HCT116 (cell line): ENCODE results near the gene MFN1. TPM values are rescaled to one million over a fixed set of nuclear protein-coding genes. Genes with fewer than 3 reads are reported as not detected.

Experiments
- ATAC-seq: fragments of 200-7000 bp; cut with Tn5 transposase; 2 replicates; pipeline ENCODE4 v1.9.1; 2020; ENCODE audit warnings: mild to moderate bottlenecking, moderate library complexity
- BruUV-seq: library from RNA; stranded (reverse); fragments of 400-500 nt; replicated peaks from 2 replicates; lab custom pipeline; 2021; lab: Mats Ljungman, UMichigan
- CTCF ChIA-PET: fragments of 300-600 bp; sonication (Branson Sonifier 250); formaldehyde crosslinking; loops from one replicate; lab custom pipeline; 2021; ENCODE audit warnings: antibody characterized with exemption; lab: Charles Lee
- POLR2A ChIA-PET: fragments of 300-600, 350-600 bp; sonication (Branson Sonifier 250); formaldehyde crosslinking; loops from one replicate; lab custom pipeline; 2021; ENCODE audit warnings: antibody characterized with exemption; lab: Charles Lee
- RAD21 ChIA-PET, 2 experiments: fragments of 300-600 bp; sonication (Branson Sonifier 250); formaldehyde crosslinking; loops; one replicate each; lab custom pipeline; 2023; ENCODE audit warnings: low total read pairs in 2 of 2; ENCODE audit not compliant: uncharacterized antibody in 2 of 2, unreplicated experiment in 2 of 2, low non-redundant PET in 1 of 2; lab: Charles Lee
- DNase-seq: peaks from one replicate; pipeline ENCODE4 v3.0.0-alpha.2; 2010; ENCODE audit warnings: low read depth, low spot score
- H2AFZ ChIP-seq: fragments of 200-600 bp; shearing (Covaris generic), sonication (generic); 2 replicates; pipeline ENCODE4 v1.6.1; 2017; ENCODE audit warnings: low read depth, mixed run types, mixed read lengths, antibody characterized with exemption, low read length; ENCODE audit not compliant: poor library complexity, severe bottlenecking
- H3K27ac ChIP-seq: 2 replicates; pipeline ENCODE4 v1.5.1; 2012; ENCODE audit warnings: low read depth, low read length
- H3K27me3 ChIP-seq: fragments of 200-600 bp; sonication (generic); 2 replicates; pipeline ENCODE4 v1.6.1; 2016; ENCODE audit warnings: mixed run types, low read length, mixed read lengths; ENCODE audit not compliant: insufficient read depth
- H3K36me3 ChIP-seq, 2 experiments: fragments of 200-500 bp in 1 of 2; fragments of 200-600 bp in 1 of 2; sonication (Bioruptor generic) in 1 of 2; sonication (generic) in 1 of 2; 2 replicates each; pipeline versions ENCODE4 v1.5.1 to v1.6.1; 2014 to 2016; ENCODE audit warnings: low read length in 2 of 2, inconsistent platforms in 1 of 2, mixed read lengths in 1 of 2, mixed run types in 1 of 2; ENCODE audit not compliant: insufficient read depth in 2 of 2, control insufficient read depth in 1 of 2
- H3K4me1 ChIP-seq, 2 experiments: fragments of 200-600 bp in 1 of 2; sonication (generic) in 1 of 2; 2 replicates each; pipeline versions ENCODE4 v1.5.1 to v1.6.1; 2012 to 2017; ENCODE audit warnings: low read length in 2 of 2, inconsistent platforms in 1 of 2, mild to moderate bottlenecking in 1 of 2, mixed read lengths in 1 of 2, mixed run types in 1 of 2, moderate library complexity in 1 of 2; ENCODE audit not compliant: insufficient read depth in 2 of 2, control insufficient read depth in 1 of 2
- H3K4me2 ChIP-seq: fragments of 200-600 bp; sonication (generic); 2 replicates; pipeline ENCODE4 v1.6.1; 2017; ENCODE audit warnings: mixed run types, low read length, mixed read lengths
- H3K4me3 ChIP-seq, 2 experiments: fragments of 200-600 bp in 1 of 2; sonication (generic) in 1 of 2; replicated peaks in 1 of 2; 2 replicates each; pipeline ENCODE4 v1.5.1; 2011 to 2016; ENCODE audit warnings: low read length in 2 of 2, control low read depth in 1 of 2, low read depth in 1 of 2, mild to moderate bottlenecking in 1 of 2, mixed read lengths in 1 of 2, mixed run types in 1 of 2
- H3K79me2 ChIP-seq: fragments of 200-600 bp; sonication (generic); 2 replicates; pipeline ENCODE4 v1.6.1; 2017; ENCODE audit warnings: mild to moderate bottlenecking, mixed run types, low read length, moderate library complexity, mixed read lengths; ENCODE audit not compliant: insufficient read depth
- H3K9ac ChIP-seq: fragments of 200-600 bp; sonication (generic); 2 replicates; pipeline ENCODE4 v1.6.1; 2016; ENCODE audit warnings: low read length, mixed read lengths
- H3K9me2 ChIP-seq: fragments of 200-600 bp; sonication (generic), shearing (Covaris generic); 2 replicates; pipeline ENCODE4 v1.6.1; 2017; ENCODE audit warnings: mixed run types, mild to moderate bottlenecking, moderate library complexity; ENCODE audit not compliant: insufficient read depth
- H3K9me3 ChIP-seq, 2 experiments: fragments of 200-500 bp in 1 of 2; fragments of 200-600 bp in 1 of 2; sonication (Bioruptor generic) in 1 of 2; sonication (generic) in 1 of 2; 2 replicates each; pipeline ENCODE4 v1.6.1; 2014 to 2017; ENCODE audit warnings: low read length in 2 of 2, mixed read lengths in 2 of 2, inconsistent platforms in 1 of 2, low read depth in 1 of 2, mild to moderate bottlenecking in 1 of 2, mixed run types in 1 of 2, moderate library complexity in 1 of 2; ENCODE audit not compliant: control insufficient read depth in 1 of 2, insufficient read depth in 1 of 2
- H4K20me1 ChIP-seq: fragments of 200-600 bp; sonication (generic), shearing (Covaris generic); 2 replicates; pipeline ENCODE4 v1.6.1; 2017; ENCODE audit warnings: mixed run types, mild to moderate bottlenecking, moderate library complexity; ENCODE audit not compliant: insufficient read depth
- CEBPB ChIP-seq: IDR thresholded peaks from 2 replicates; pipeline ENCODE4 v1.6.1; 2012; ENCODE audit warnings: low read depth
- CTCF ChIP-seq, 3 experiments: fragments of 200-600 bp in 1 of 3; sonication (generic) in 1 of 3; IDR thresholded peaks in 2 of 3; conservative IDR thresholded peaks in 1 of 3; 2 replicates each; pipeline ENCODE4 v1.5.1; 2012 to 2017; ENCODE audit warnings: low read depth in 2 of 3, low read length in 2 of 3, antibody characterized with exemption in 1 of 3, borderline replicate concordance in 1 of 3, control low read depth in 1 of 3, mild to moderate bottlenecking in 1 of 3, mixed read lengths in 1 of 3, mixed run types in 1 of 3, moderate library complexity in 1 of 3; ENCODE audit not compliant: insufficient read depth in 1 of 3
- EGR1 ChIP-seq: IDR thresholded peaks from 2 replicates; pipeline ENCODE4 v1.6.1; 2012; ENCODE audit warnings: low read depth
- ELF1 ChIP-seq: IDR thresholded peaks from 2 replicates; pipeline ENCODE4 v1.6.1; 2012; ENCODE audit warnings: low read depth, borderline replicate concordance
- EZH2 ChIP-seq: fragments of 200-600 bp; sonication (generic); IDR thresholded peaks from 2 replicates; pipeline ENCODE4 v1.6.1; 2017; ENCODE audit warnings: antibody characterized with exemption, mixed run types
- EZH2phosphoT487 ChIP-seq: fragments of 200-600 bp; IDR thresholded peaks from 2 replicates; pipeline ENCODE4 v1.6.1; 2018; ENCODE audit warnings: antibody characterized with exemption, borderline replicate concordance
- FOSL1 ChIP-seq: IDR thresholded peaks from 2 replicates; pipeline ENCODE4 v1.6.1; 2012; ENCODE audit warnings: low read depth
- MAX ChIP-seq: IDR thresholded peaks from 2 replicates; pipeline ENCODE4 v1.6.1; 2012
- REST ChIP-seq: IDR thresholded peaks from 2 replicates; pipeline ENCODE4 v1.6.1; 2012; ENCODE audit warnings: low read depth
- SIN3A ChIP-seq: IDR thresholded peaks from 2 replicates; pipeline ENCODE4 v1.6.1; 2012; ENCODE audit warnings: low read depth
- SRF ChIP-seq: IDR thresholded peaks from 2 replicates; pipeline ENCODE4 v1.6.1; 2012; ENCODE audit warnings: low read depth
- ZNF274 ChIP-seq: fragments of 200-500 bp; sonication (Bioruptor generic); IDR thresholded peaks from 2 replicates; pipeline ENCODE4 v1.6.1; 2014; ENCODE audit warnings: mild to moderate bottlenecking, low read depth, low read length, inconsistent platforms
- intact Hi-C: fragments of 100-400 bp; cut with micrococcal nuclease; formaldehyde crosslinking; loops from 2 replicates; pipeline ENCODE4 v1.10.0; 2022
- total RNA-seq: library from RNA; stranded (reverse); gene quantifications from one replicate; pipeline ENCODE4 v1.2.1, GENCODE V29; 2021; ENCODE audit not compliant: unreplicated experiment

Gene MFN1
- total RNA-seq, 1 experiment from 2014 or later: 54.6 TPM

- intact Hi-C loops: no loop called here
These were observed 55.5 kb downstream of the MFN1 start for GRCh38 chr3:179402963-179403362.

More at GRCh38 chr3:179402963-179403362, 55.5 kb downstream of the MFN1 start:
- POLR2A ChIA-PET: no interaction called here
- TF ChIP-seq REST (no peak), EGR1 (no peak), EZH2 (no peak), ZNF274 (no peak), MAX (no peak), SIN3A (no peak), CEBPB (no peak), ELF1 (no peak), EZH2phosphoT487 (no peak), SRF (no peak), FOSL1 (no peak), CTCF (IDR thresholded peaks at IDR 0.05 in 2 of 3, conservative IDR thresholded peaks at IDR 0.05 in 1 of 3; ENCODE audit: borderline replicate concordance in 1 of 3, insufficient read depth in 1 of 3, low read depth in 2 of 3, low read length in 2 of 3) (no peak)
- Histone ChIP-seq H3K4me3 (no peak overlapping the region), H3K36me3 (no peaks in the 10 kb centered on the region), H3K27ac (no peak overlapping the region), H3K9me2 (no peaks in the 10 kb centered on the region), H3K79me2 (no peaks in the 10 kb centered on the region), H2AFZ (no peak overlapping the region), H3K9ac (no peak overlapping the region), H3K27me3 (no peaks in the 10 kb centered on the region), H4K20me1 (no peaks in the 10 kb centered on the region), H3K4me1 (no peaks in the 10 kb centered on the region), H3K4me2 (no peak overlapping the region), H3K9me3 (no peaks in the 10 kb centered on the region)
- RAD21 ChIA-PET: no interaction called here
- CTCF ChIA-PET: no interaction called here
- DNase-seq (no peak), ATAC-seq (no peak)
- BruUV-seq: no TSS peak
